ENCODE measurements around the gene PMM1. TPM values are rescaled to one million over a fixed set of nuclear protein-coding genes. Genes with fewer than 3 reads are reported as not detected.

PMM1 gene
- total and polyA plus RNA-seq, 2 of the 13 experiments (the other 11 are each of a cell fraction or from before 2014, with no cell fraction given) = 17.8 to 95.6 TPM

- TF ChIP-seq NFIB (CRISPR knock-in tag; IDR thresholded peaks at IDR 0.05; ENCODE audit: borderline replicate concordance) (no peak), SP4 (CRISPR knock-in tag; IDR thresholded peaks at IDR 0.05) (no peak; the same call in 1 of the 2 replicates), CREB3 (CRISPR knock-in tag; IDR thresholded peaks at IDR 0.05) (no peak), NR0B2 (CRISPR knock-in tag; IDR thresholded peaks at IDR 0.05) (no peak), PRDM10 (CRISPR knock-in tag; IDR thresholded peaks at IDR 0.05; ENCODE audit: low read depth) (no peak), POLR2AphosphoS2 (IDR thresholded peaks at IDR 0.05; ENCODE audit: low read depth, low read length) (no peak), LCORL (IDR thresholded peaks at IDR 0.05) (no peak), LCORL (CRISPR knock-in tag; IDR thresholded peaks at IDR 0.05) (0 out of 2 replicates have a peak, but pooled peaks have one; percentile 49), GATAD1 (CRISPR knock-in tag; IDR thresholded peaks at IDR 0.05) (0 out of 2 replicates have a peak, but pooled peaks have one; percentile 46), ZNF136 (CRISPR knock-in tag; IDR thresholded peaks at IDR 0.05; ENCODE audit: low read depth) (no peak), SETDB1 (CRISPR knock-in tag; IDR thresholded peaks at IDR 0.05; ENCODE audit: borderline replicate concordance) (no peak), EHMT2 (IDR thresholded peaks at IDR 0.05; ENCODE audit: borderline replicate concordance, low read depth, low read length) (no peak), GMEB1 (CRISPR knock-in tag; IDR thresholded peaks at IDR 0.05; ENCODE audit: borderline replicate concordance) (peak; percentile 46; the same call in 1 of the 2 replicates), MEF2D (CRISPR knock-in tag; IDR thresholded peaks at IDR 0.05) (no peak), CBFB (CRISPR knock-in tag; IDR thresholded peaks at IDR 0.05) (no peak), MYNN (CRISPR knock-in tag; IDR thresholded peaks at IDR 0.05; ENCODE audit: low read depth) (no peak), SSRP1 (CRISPR knock-in tag; IDR thresholded peaks at IDR 0.05) (no peak), CENPT (CRISPR knock-in tag; IDR thresholded peaks at IDR 0.05; ENCODE audit: low read depth) (no peak), ZFP62 (CRISPR knock-in tag; IDR thresholded peaks at IDR 0.05) (no peak), ADNP (CRISPR knock-in tag; IDR thresholded peaks at IDR 0.05) (no peak), ZNF10 (CRISPR knock-in tag; IDR thresholded peaks at IDR 0.05; ENCODE audit: borderline replicate concordance, low read depth) (no peak), ZNF704 (CRISPR knock-in tag; IDR thresholded peaks at IDR 0.05; ENCODE audit: borderline replicate concordance) (no peak)
These were observed 7.4 kb upstream of the PMM1 start (continued) for GRCh38 chr22:41596776-41597634.

Measured in HepG2 (cell line).